ENCODE results near the gene PCGF2.

DNA sequence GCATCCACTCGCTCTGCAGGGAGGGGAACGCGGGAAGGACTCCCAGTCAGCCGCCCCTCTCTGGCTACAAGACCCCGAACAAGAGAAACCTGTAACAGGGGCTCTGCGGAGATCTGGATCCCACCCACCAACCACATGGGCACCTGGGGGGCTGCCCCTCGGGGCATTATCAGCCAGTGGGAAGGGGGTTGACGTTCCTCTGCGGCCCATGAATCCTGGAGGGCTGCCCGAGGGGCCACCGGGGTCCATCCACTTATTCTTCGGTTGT, 1.8 kb upstream of the PCGF2 start:
- TF ChIP-seq, protein P1, sequence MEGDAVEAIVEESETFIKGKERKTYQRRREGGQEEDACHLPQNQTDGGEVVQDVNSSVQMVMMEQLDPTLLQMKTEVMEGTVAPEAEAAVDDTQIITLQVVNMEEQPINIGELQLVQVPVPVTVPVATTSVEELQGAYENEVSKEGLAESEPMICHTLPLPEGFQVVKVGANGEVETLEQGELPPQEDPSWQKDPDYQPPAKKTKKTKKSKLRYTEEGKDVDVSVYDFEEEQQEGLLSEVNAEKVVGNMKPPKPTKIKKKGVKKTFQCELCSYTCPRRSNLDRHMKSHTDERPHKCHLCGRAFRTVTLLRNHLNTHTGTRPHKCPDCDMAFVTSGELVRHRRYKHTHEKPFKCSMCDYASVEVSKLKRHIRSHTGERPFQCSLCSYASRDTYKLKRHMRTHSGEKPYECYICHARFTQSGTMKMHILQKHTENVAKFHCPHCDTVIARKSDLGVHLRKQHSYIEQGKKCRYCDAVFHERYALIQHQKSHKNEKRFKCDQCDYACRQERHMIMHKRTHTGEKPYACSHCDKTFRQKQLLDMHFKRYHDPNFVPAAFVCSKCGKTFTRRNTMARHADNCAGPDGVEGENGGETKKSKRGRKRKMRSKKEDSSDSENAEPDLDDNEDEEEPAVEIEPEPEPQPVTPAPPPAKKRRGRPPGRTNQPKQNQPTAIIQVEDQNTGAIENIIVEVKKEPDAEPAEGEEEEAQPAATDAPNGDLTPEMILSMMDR (IDR thresholded peaks at IDR 0.05; ENCODE audit: low read length): no peak
- TF ChIP-seq EZH2 (optimal IDR thresholded peaks at IDR 0.05; ENCODE audit: low read depth, low read length): no peak
